Trophoblast cell (in vitro differentiated cells and primary cell): ENCODE results near the gene PIK3R1.

Experiments
- DNase-seq, 2 donors: peaks; one replicate each; pipeline ENCODE4 v3.0.0-alpha.2; 2016
- H2AFZ ChIP-seq: 2 replicates; pipeline ENCODE4 v1.6.1; 2013; ENCODE audit warnings: low read length, moderate library complexity, mild to moderate bottlenecking; ENCODE audit not compliant: insufficient read depth, poor library complexity
- H2AK5ac ChIP-seq: 2 replicates; pipeline ENCODE4 v1.6.1; 2013; ENCODE audit warnings: mild to moderate bottlenecking, low read length
- H2BK120ac ChIP-seq: 2 replicates; pipeline ENCODE4 v1.6.1; 2013; ENCODE audit warnings: low read length, mild to moderate bottlenecking, moderate library complexity; ENCODE audit not compliant: insufficient read depth, poor library complexity
- H2BK12ac ChIP-seq: 2 replicates; pipeline ENCODE4 v1.6.1; 2013; ENCODE audit warnings: mild to moderate bottlenecking, low read length, moderate library complexity
- H2BK5ac ChIP-seq: 2 replicates; pipeline ENCODE4 v1.6.1; 2013; ENCODE audit warnings: low read length, low read depth, moderate library complexity, mild to moderate bottlenecking; ENCODE audit not compliant: poor library complexity
- H3K14ac ChIP-seq: 2 replicates; pipeline ENCODE4 v1.6.1; 2013; ENCODE audit warnings: mild to moderate bottlenecking, low read length
- H3K18ac ChIP-seq: 2 replicates; pipeline ENCODE4 v1.6.1; 2013; ENCODE audit warnings: mild to moderate bottlenecking, low read length
- H3K23ac ChIP-seq: 2 replicates; pipeline ENCODE4 v1.6.1; 2013; ENCODE audit warnings: low read length
- H3K27ac ChIP-seq: 2 replicates; pipeline ENCODE4 v1.5.1; 2013; ENCODE audit warnings: low read depth, mild to moderate bottlenecking, inconsistent platforms, low read length, moderate library complexity
- H3K27me3 ChIP-seq: 2 replicates; pipeline ENCODE4 v1.6.1; 2013; ENCODE audit warnings: inconsistent platforms, mild to moderate bottlenecking, low read length, moderate library complexity; ENCODE audit not compliant: insufficient read depth
- H3K36me3 ChIP-seq, 2 experiments: 1 replicate in 1 of 2; 2 replicates in 1 of 2; pipeline ENCODE4 v1.6.1; 2013; ENCODE audit warnings: low read length in 2 of 2, mild to moderate bottlenecking in 2 of 2, moderate library complexity in 1 of 2; ENCODE audit not compliant: insufficient read depth in 2 of 2, control insufficient read depth in 1 of 2
- H3K4ac ChIP-seq: 2 replicates; pipeline ENCODE4 v1.6.1; 2013; ENCODE audit warnings: low read depth, mild to moderate bottlenecking, low read length, moderate library complexity
- H3K4me1 ChIP-seq, 2 experiments: 1 replicate in 1 of 2; 2 replicates in 1 of 2; pipeline ENCODE4 v1.6.1; 2013; ENCODE audit warnings: low read length in 2 of 2, mild to moderate bottlenecking in 2 of 2, moderate library complexity in 1 of 2; ENCODE audit not compliant: insufficient read depth in 2 of 2, control insufficient read depth in 1 of 2
- H3K4me2 ChIP-seq: 2 replicates; pipeline ENCODE4 v1.6.1; 2013; ENCODE audit warnings: inconsistent platforms, mild to moderate bottlenecking, low read length, moderate library complexity
- H3K4me3 ChIP-seq: 2 replicates; pipeline ENCODE4 v1.5.1; 2013; ENCODE audit warnings: mild to moderate bottlenecking, low read depth, low read length, inconsistent platforms
- H3K79me1 ChIP-seq: one replicate; pipeline ENCODE4 v1.6.1; 2013; ENCODE audit warnings: low read length
- H3K79me2 ChIP-seq: 2 replicates; pipeline ENCODE4 v1.6.1; 2013; ENCODE audit warnings: low read length, mild to moderate bottlenecking; ENCODE audit not compliant: control insufficient read depth, insufficient read depth, poor library complexity
- H3K9ac ChIP-seq: 2 replicates; pipeline ENCODE4 v1.6.1; 2013; ENCODE audit warnings: mild to moderate bottlenecking, low read length
- H3K9me3 ChIP-seq: 2 replicates; pipeline ENCODE4 v1.6.1; 2013; ENCODE audit warnings: low read depth, mild to moderate bottlenecking, control low read depth, inconsistent platforms, low read length; ENCODE audit not compliant: insufficient read depth
- H4K12ac ChIP-seq: 2 replicates; pipeline ENCODE4 v1.6.1; 2013; ENCODE audit warnings: low read depth, mild to moderate bottlenecking, low read length, moderate library complexity
- H4K8ac ChIP-seq: 2 replicates; pipeline ENCODE4 v1.6.1; 2013; ENCODE audit warnings: low read depth, mild to moderate bottlenecking, low read length, moderate library complexity
- H4K91ac ChIP-seq: one replicate; pipeline ENCODE4 v1.6.1; 2013; ENCODE audit warnings: low read depth, mild to moderate bottlenecking, low read length, moderate library complexity
- WGBS: extraction: QIAGEN DNeasy Blood & Tissue Kit; methylation state at CpG from one replicate; pipeline ENCODE4 v1.1.7; 2013; ENCODE audit warnings: missing lambda C conversion rate; ENCODE audit not compliant: insufficient read length, insufficient coverage; ENCODE audit errors: extremely low coverage; 5-methylcytosine and 5-hydroxymethylcytosine counted together

Gene PIK3R1

GRCh38 chr5:68306361-68307014 lies 90.9 kb downstream of the PIK3R1 start:
- H3K14ac ChIP-seq, result no peak overlapping the region
- H3K4ac ChIP-seq, result no peak overlapping the region
- no peak overlapping the region for H2BK5ac ChIP-seq
- H2BK120ac ChIP-seq, result no peak overlapping the region
- no peak overlapping the region for H3K9ac ChIP-seq
- no peak overlapping the region for H3K23ac ChIP-seq
- no peak overlapping the region for H3K4me3 ChIP-seq
- H3K9me3 ChIP-seq, result no peaks in the 10 kb centered on the region
- no peaks in the 10 kb centered on the region for H3K36me3 ChIP-seq
- H3K27ac ChIP-seq, result no peak overlapping the region
- H3K18ac ChIP-seq, result no peak overlapping the region
- peaks cover 0 to 11% of the 10 kb centered on the region in 2 experiments for H3K4me1 ChIP-seq
- H2AK5ac ChIP-seq, result no peak overlapping the region
- no peaks in the 10 kb centered on the region for H3K27me3 ChIP-seq
- H3K79me1 ChIP-seq, result no peaks in the 10 kb centered on the region
- peak overlapping the region; percentile 41 for H4K91ac ChIP-seq
- no peaks in the 10 kb centered on the region for H3K79me2 ChIP-seq
- H2BK12ac ChIP-seq, result no peak overlapping the region
- DNase-seq, result peak in 1 of 2 donors; percentile 40
- no peak overlapping the region for H2AFZ ChIP-seq
- H4K8ac ChIP-seq, result no peak overlapping the region
- no CpG with 5 or more reads among the region's 7 CpGs for WGBS
- H4K12ac ChIP-seq, result no peak overlapping the region
- no peak overlapping the region for H3K4me2 ChIP-seq

DNA sequence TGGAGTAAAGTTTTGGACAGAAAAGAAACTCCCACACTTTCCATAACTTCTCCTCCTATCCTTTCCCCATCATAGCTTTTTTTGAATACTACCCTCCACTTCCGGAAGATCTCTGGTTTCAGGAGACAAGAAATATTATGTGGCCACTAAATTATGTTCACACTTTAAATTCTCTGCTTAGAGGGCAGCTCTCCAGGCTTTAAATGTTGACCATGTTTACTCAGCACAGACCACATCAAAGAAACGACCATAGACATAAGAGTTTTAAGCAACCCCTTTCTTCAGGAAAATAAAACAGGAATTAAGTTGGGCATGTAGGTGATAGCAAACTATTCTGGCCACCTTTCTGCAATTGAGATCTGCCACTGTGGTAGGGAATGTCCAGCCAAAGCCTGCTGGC lies 97.8 kb downstream of the PIK3R1 start:
- H2BK5ac ChIP-seq, result no peak overlapping the region
- no peaks in the 10 kb centered on the region for H3K4me1 ChIP-seq
- no peak overlapping the region for H2BK12ac ChIP-seq
- H4K8ac ChIP-seq, result no peak overlapping the region
- H3K23ac ChIP-seq, result no peak overlapping the region
- H3K4me2 ChIP-seq, result no peak overlapping the region
- H3K36me3 ChIP-seq, result no peaks in the 10 kb centered on the region
- no peak overlapping the region for H3K27ac ChIP-seq
- WGBS, result no CpG with 5 or more reads among the region's 2 CpGs
- peaks cover 2% of the 10 kb centered on the region for H3K79me1 ChIP-seq
- no peak overlapping the region for H4K12ac ChIP-seq
- H3K18ac ChIP-seq, result no peak overlapping the region
- no peak overlapping the region for H2BK120ac ChIP-seq
- H3K9ac ChIP-seq, result no peak overlapping the region
- H3K79me2 ChIP-seq, result no peaks in the 10 kb centered on the region
- no peaks in the 10 kb centered on the region for H3K9me3 ChIP-seq
- no peak overlapping the region for H3K14ac ChIP-seq
- no peak for DNase-seq
- no peak overlapping the region for H2AFZ ChIP-seq
- no peak overlapping the region for H2AK5ac ChIP-seq
- no peak overlapping the region for H3K4me3 ChIP-seq
- no peak overlapping the region for H4K91ac ChIP-seq
- no peak overlapping the region for H3K4ac ChIP-seq
- no peaks in the 10 kb centered on the region for H3K27me3 ChIP-seq

DNA sequence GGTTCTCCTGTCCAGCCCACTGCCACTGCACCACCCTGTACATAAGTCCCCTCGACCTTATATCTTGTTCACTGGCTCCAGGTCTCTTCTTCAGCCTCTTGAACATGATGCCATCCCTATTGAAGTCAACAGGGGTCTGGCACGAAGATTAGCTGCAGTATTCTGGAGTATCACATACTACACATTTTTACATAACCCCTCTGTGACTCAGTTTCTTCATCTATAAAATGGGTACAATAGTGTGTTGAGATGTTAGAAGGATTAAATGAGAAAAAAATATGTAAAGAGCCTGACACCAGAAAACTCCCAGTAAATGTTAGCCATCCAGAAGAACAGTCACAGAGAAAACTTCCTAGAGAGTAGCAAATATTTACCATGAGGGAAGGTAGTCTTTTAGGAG lies 98.9 kb downstream of the PIK3R1 start:
- Histone ChIP-seq H3K4me3 (no peak overlapping the region), H2BK120ac (no peak overlapping the region), H2BK5ac (no peak overlapping the region), H2AFZ (no peak overlapping the region), H4K91ac (no peak overlapping the region), H3K23ac (no peak overlapping the region), H4K8ac (no peak overlapping the region), H3K18ac (no peak overlapping the region), H3K9me3 (no peaks in the 10 kb centered on the region), H4K12ac (no peak overlapping the region), H3K79me2 (no peaks in the 10 kb centered on the region), H3K4me1 (no peaks in the 10 kb centered on the region), H3K14ac (no peak overlapping the region), H3K4ac (no peak overlapping the region), H3K4me2 (no peak overlapping the region), H3K36me3 (no peaks in the 10 kb centered on the region), H3K79me1 (peaks cover 2% of the 10 kb centered on the region), H2BK12ac (no peak overlapping the region), H3K27me3 (no peaks in the 10 kb centered on the region), H2AK5ac (no peak overlapping the region), H3K27ac (no peak overlapping the region), H3K9ac (no peak overlapping the region)
- no peak for DNase-seq
- WGBS, result no CpG with 5 or more reads among the region's 2 CpGs

DNA sequence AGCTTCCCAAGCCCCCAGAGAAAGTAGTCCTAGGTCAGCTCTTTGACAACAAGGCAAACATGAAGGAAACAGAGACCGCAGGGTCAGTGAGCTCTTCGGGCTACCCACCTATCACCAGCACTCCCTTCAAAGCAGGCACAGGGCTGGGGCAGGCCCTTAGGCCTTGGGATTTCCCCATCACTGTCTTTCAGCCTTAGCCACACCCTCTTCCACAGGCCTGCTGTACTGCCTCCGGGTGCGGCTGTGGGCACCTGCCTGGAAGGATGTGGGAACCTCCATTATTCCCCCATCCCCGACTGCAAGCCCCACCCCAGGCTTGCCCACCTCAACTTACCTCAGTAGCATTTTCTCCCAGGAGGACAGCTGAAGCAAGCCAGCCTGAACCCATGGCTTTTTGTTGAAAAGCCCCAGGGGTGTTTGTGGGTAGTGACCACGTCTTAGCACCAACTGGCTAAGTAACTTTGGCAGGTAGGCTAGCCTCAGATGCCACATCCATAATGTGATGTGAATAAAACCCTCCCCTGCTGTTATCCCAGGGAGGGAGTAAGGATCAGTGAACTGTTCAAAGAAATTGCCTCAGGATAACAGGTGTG lies 100.2 kb downstream of the PIK3R1 start:
- H4K8ac ChIP-seq, result no peak overlapping the region
- no peaks in the 10 kb centered on the region for H3K27me3 ChIP-seq
- no peak overlapping the region for H3K14ac ChIP-seq
- no peak overlapping the region for H3K4me2 ChIP-seq
- DNase-seq, result peak in 1 of 2 donors; percentile 31
- no peak overlapping the region for H2AFZ ChIP-seq
- H3K4me1 ChIP-seq, result no peaks in the 10 kb centered on the region
- H2AK5ac ChIP-seq, result no peak overlapping the region
- no peak overlapping the region for H3K23ac ChIP-seq
- H3K4me3 ChIP-seq, result no peak overlapping the region
- H3K9me3 ChIP-seq, result no peaks in the 10 kb centered on the region
- no peak overlapping the region for H3K27ac ChIP-seq
- H3K4ac ChIP-seq, result no peak overlapping the region
- H4K91ac ChIP-seq, result no peak overlapping the region
- peaks cover 2% of the 10 kb centered on the region for H3K79me1 ChIP-seq
- no peak overlapping the region for H3K18ac ChIP-seq
- no peaks in the 10 kb centered on the region for H3K79me2 ChIP-seq
- no peak overlapping the region for H3K9ac ChIP-seq
- no CpG with 5 or more reads among the region's 6 CpGs for WGBS
- no peak overlapping the region for H2BK120ac ChIP-seq
- no peak overlapping the region for H2BK5ac ChIP-seq
- no peaks in the 10 kb centered on the region for H3K36me3 ChIP-seq
- no peak overlapping the region for H4K12ac ChIP-seq
- no peak overlapping the region for H2BK12ac ChIP-seq
